ENCODE results near the gene ZNF107.
A peak's percentile ranks its signal among the peaks of the same experiment; 100 is the strongest.

ZNF107 gene

GRCh38 chr7:64636386-64636785 lies 29.5 kb upstream of the ZNF107 start:
- TF ChIP-seq EZH2phosphoT487 (IDR thresholded peaks at IDR 0.05; ENCODE audit: borderline replicate concordance, low read length) (no peak), CTCF (IDR thresholded peaks at IDR 0.05; ENCODE audit: low read depth, low read length, poor library complexity, severe bottlenecking) (peak; percentile 75)

GRCh38 chr7:64637521-64638445 lies 28.1 kb upstream of the ZNF107 start:
- no peak for TF ChIP-seq CTCF (IDR thresholded peaks at IDR 0.05; ENCODE audit: low read depth, low read length, poor library complexity, severe bottlenecking)
- TF ChIP-seq EZH2phosphoT487 (IDR thresholded peaks at IDR 0.05; ENCODE audit: borderline replicate concordance, low read length) = no peak
- Histone ChIP-seq H3K27ac (ENCODE audit: low read depth, low read length) (no peak overlapping the region), H3K36me3 (ENCODE audit: control insufficient read depth, low read length) (no peaks in the 10 kb centered on the region), H3K4me1 (ENCODE audit: control insufficient read depth, low read length) (no peaks in the 10 kb centered on the region), H3K27me3 (ENCODE audit: control insufficient read depth, low read length) (no peaks in the 10 kb centered on the region), H4K20me1 (ENCODE audit: control insufficient read depth, insufficient read depth, low read depth, low read length) (no peaks in the 10 kb centered on the region), H3F3A (ENCODE audit: control insufficient read depth, insufficient read depth) (no peaks in the 10 kb centered on the region), H3K4me2 (ENCODE audit: low read length) (no peak overlapping the region), H3K79me2 (ENCODE audit: control insufficient read depth, low read length) (no peaks in the 10 kb centered on the region), H3K4me3 (ENCODE audit: low read length) (no peak overlapping the region), H3K9me3 (ENCODE audit: control insufficient read depth, insufficient read depth, low read length) (peaks cover 4% of the 10 kb centered on the region; the same call in 1 of the 2 replicates), H3K9me2 (replicated peaks; ENCODE audit: control insufficient read depth, low read length) (no peaks in the 10 kb centered on the region)

More at GRCh38 chr7:64636386-64636785, 29.5 kb upstream of the ZNF107 start:
- Histone ChIP-seq H3K27me3 (ENCODE audit: control insufficient read depth, low read length) (no peaks in the 10 kb centered on the region), H3K27ac (ENCODE audit: low read depth, low read length) (no peak overlapping the region), H3K4me1 (ENCODE audit: control insufficient read depth, low read length) (no peaks in the 10 kb centered on the region), H3K79me2 (ENCODE audit: control insufficient read depth, low read length) (no peaks in the 10 kb centered on the region), H3K9me2 (replicated peaks; ENCODE audit: control insufficient read depth, low read length) (no peaks in the 10 kb centered on the region), H4K20me1 (ENCODE audit: control insufficient read depth, insufficient read depth, low read depth, low read length) (no peaks in the 10 kb centered on the region), H3F3A (ENCODE audit: control insufficient read depth, insufficient read depth) (no peaks in the 10 kb centered on the region), H3K4me2 (ENCODE audit: low read length) (no peak overlapping the region), H3K9me3 (ENCODE audit: control insufficient read depth, insufficient read depth, low read length) (peaks cover 4% of the 10 kb centered on the region; the same call in 1 of the 2 replicates), H3K36me3 (ENCODE audit: control insufficient read depth, low read length) (no peaks in the 10 kb centered on the region), H3K4me3 (ENCODE audit: low read length) (no peak overlapping the region)

- no peak overlapping the region for H3K27ac ChIP-seq (ENCODE audit: low read depth, low read length)
- H3K4me1 ChIP-seq (ENCODE audit: control insufficient read depth, low read length) = no peaks in the 10 kb centered on the region
- no peak overlapping the region for H3K4me3 ChIP-seq (ENCODE audit: low read length)
- H3K4me2 ChIP-seq (ENCODE audit: low read length) = no peak overlapping the region
- H3K79me2 ChIP-seq (ENCODE audit: control insufficient read depth, low read length) = no peaks in the 10 kb centered on the region
- H4K20me1 ChIP-seq (ENCODE audit: control insufficient read depth, insufficient read depth, low read depth, low read length) = no peaks in the 10 kb centered on the region
- no peaks in the 10 kb centered on the region for H3K27me3 ChIP-seq (ENCODE audit: control insufficient read depth, low read length)
- TF ChIP-seq CTCF (IDR thresholded peaks at IDR 0.05; ENCODE audit: low read depth, low read length, poor library complexity, severe bottlenecking) = no peak
- no peak for TF ChIP-seq EZH2phosphoT487 (IDR thresholded peaks at IDR 0.05; ENCODE audit: borderline replicate concordance, low read length)
- peaks cover 4% of the 10 kb centered on the region; the same call in 1 of the 2 replicates for H3K9me3 ChIP-seq (ENCODE audit: control insufficient read depth, insufficient read depth, low read length)
- H3K9me2 ChIP-seq (replicated peaks; ENCODE audit: control insufficient read depth, low read length) = no peaks in the 10 kb centered on the region
- no peaks in the 10 kb centered on the region for H3K36me3 ChIP-seq (ENCODE audit: control insufficient read depth, low read length)
- H3F3A ChIP-seq (ENCODE audit: control insufficient read depth, insufficient read depth) = no peaks in the 10 kb centered on the region
Measured at GRCh38 chr7:64638822-64639221, 27.1 kb upstream of the ZNF107 start.

All from DOHH2 (cell line).